Erythroblast (primary cell): ENCODE measurements around the gene SEMG2.

ENCODE experiments used
- GATA1 ChIP-seq: IDR thresholded peaks from 2 replicates; pipeline ENCODE4 v1.6.1; 2011; ENCODE audit warnings: low read depth, mild to moderate bottlenecking, control low read depth, low read length, moderate library complexity
- POLR2A ChIP-seq: IDR thresholded peaks from 2 replicates; pipeline ENCODE4 v1.6.1; 2011; ENCODE audit warnings: mild to moderate bottlenecking, low read length

DNA sequence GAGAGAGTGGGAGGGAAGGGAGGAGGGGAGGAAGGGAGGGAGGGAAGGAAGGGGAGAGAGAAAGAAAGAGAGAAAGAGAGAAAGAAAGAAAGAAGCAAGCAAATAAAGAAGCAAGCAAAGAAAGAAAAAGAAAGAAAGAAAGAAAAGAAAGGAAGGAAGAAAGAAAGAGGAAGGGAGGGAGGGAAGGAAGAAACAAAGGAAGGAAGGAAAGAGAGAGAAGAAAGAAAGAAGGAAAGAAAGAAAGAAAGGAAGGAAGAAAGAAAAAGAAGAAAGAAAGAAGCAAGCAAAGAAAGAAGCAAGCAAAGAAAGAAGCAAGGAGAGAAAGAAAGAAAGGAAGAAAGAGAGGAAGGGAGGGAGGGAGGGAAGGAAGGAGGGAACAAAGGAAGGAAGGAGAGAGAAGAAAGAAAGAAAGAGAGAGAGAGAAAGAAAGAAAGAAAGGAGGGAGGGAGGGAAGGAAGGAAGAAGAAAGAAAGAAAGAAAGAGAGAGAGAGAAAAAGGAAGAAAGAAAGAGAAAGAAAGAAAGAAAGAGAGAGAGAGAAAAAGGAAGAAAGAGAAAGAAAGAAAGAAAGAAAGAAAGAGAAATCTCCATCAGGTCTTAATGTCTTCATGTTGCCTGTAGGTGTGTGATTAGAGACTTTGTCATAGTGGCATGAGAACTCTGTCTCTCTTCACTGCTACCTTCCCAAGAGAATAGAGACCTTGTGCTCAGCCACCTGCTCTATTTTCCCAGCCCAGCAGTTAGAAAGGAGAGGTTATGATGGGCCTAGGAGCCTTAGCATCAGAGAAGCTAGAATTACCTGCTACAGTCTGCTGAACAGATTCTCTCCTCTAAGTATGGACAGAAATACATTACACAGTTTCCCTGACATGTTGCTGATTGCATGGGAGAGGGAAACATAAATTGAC, 9.4 kb upstream of the SEMG2 start:
- TF ChIP-seq POLR2A (no peak), GATA1 (no peak)
